Endothelial cell of umbilical vein (primary cell): ENCODE data around the gene OSBPL5. TPM values are rescaled to one million over a fixed set of nuclear protein-coding genes. Genes with fewer than 3 reads are reported as not detected.

Source experiments
- BruUV-seq: library from RNA; stranded (reverse); fragments of 400-500 nt; replicated peaks from 2 replicates; lab custom pipeline; 2021; lab: Mats Ljungman, UMichigan
- CTCF ChIA-PET: fragments of 300-600, 350-600 bp; sonication (Branson Sonifier 250); formaldehyde crosslinking; loops from one replicate; lab custom pipeline; 2021; ENCODE audit warnings: antibody characterized with exemption, inconsistent platforms; lab: Charles Lee
- POLR2A ChIA-PET: fragments of 300-600, 350-600 bp; sonication (Branson Sonifier 250); formaldehyde crosslinking; loops from one replicate; lab custom pipeline; 2021; ENCODE audit warnings: antibody characterized with exemption, inconsistent platforms; lab: Charles Lee
- DNase-seq: peaks from one replicate; pipeline ENCODE4 v3.0.0-alpha.2; 2011; ENCODE audit warnings: low read depth, low spot score
- FAIRE-seq: peaks from 2 replicates; lab custom pipeline; 2011; peaks lifted over from hg19 to GRCh38; lab: Jason Lieb, UNC
- H2AFZ ChIP-seq: 2 replicates; pipeline ENCODE4 v1.6.0; 2012; ENCODE audit warnings: low read depth, low read length, control low read depth, inconsistent platforms
- H3K27ac ChIP-seq: 2 replicates; pipeline ENCODE4 v1.5.1; 2011; ENCODE audit warnings: low read depth, mild to moderate bottlenecking, control low read depth, low read length, moderate library complexity; ENCODE audit not compliant: insufficient read depth
- H3K27me3 ChIP-seq, 2 experiments: 2 replicates each; pipeline versions ENCODE4 v1.6.0 to v1.6.1; 2011; ENCODE audit warnings: low read length in 2 of 2, mixed read lengths in 1 of 2; ENCODE audit not compliant: control insufficient read depth in 2 of 2, insufficient read depth in 2 of 2
- H3K36me3 ChIP-seq, 2 experiments: 2 replicates in 1 of 2; 3 replicates in 1 of 2; pipeline ENCODE4 v1.5.1; 2011; ENCODE audit warnings: low read length in 2 of 2, mild to moderate bottlenecking in 1 of 2, moderate library complexity in 1 of 2; ENCODE audit not compliant: control insufficient read depth in 2 of 2, insufficient read depth in 2 of 2; ENCODE audit errors: extremely low read depth in 1 of 2
- H3K4me1 ChIP-seq: 3 replicates; pipeline ENCODE4 v1.5.1; 2011; ENCODE audit warnings: mild to moderate bottlenecking, low read length; ENCODE audit not compliant: control insufficient read depth, insufficient read depth; ENCODE audit errors: extremely low read depth
- H3K4me2 ChIP-seq: 2 replicates; pipeline ENCODE4 v1.6.1; 2011; ENCODE audit warnings: low read length, control low read depth, mixed read lengths; ENCODE audit not compliant: insufficient read depth
- H3K4me3 ChIP-seq, 3 experiments: fragments of 200-600 bp in 1 of 3; sonication (generic), shearing (Covaris generic) in 1 of 3; replicated peaks in 1 of 3; 2 replicates each; pipeline ENCODE4 v1.5.1; 2011 to 2016; ENCODE audit warnings: control low read depth in 3 of 3, low read length in 3 of 3, mild to moderate bottlenecking in 2 of 3, inconsistent platforms in 1 of 3, low read depth in 1 of 3, moderate library complexity in 1 of 3; ENCODE audit not compliant: insufficient read depth in 1 of 3
- H3K79me2 ChIP-seq: 2 replicates; pipeline ENCODE4 v1.6.0; 2012; ENCODE audit warnings: low read length, inconsistent platforms; ENCODE audit not compliant: control insufficient read depth, insufficient read depth
- H3K9ac ChIP-seq: replicated peaks from 2 replicates; pipeline ENCODE3; 2011; ENCODE audit warnings: low read length, control low read depth; ENCODE audit not compliant: insufficient read depth; ENCODE audit errors: extremely low read depth
- H3K9me1 ChIP-seq: replicated peaks from 3 replicates; pipeline ENCODE4 v1.6.0; 2011; ENCODE audit warnings: mild to moderate bottlenecking, low read length; ENCODE audit not compliant: control insufficient read depth, insufficient read depth; ENCODE audit errors: extremely low read depth
- H3K9me3 ChIP-seq: replicated peaks from 2 replicates; pipeline ENCODE4 v1.5.1; 2012; ENCODE audit warnings: low read length, inconsistent platforms; ENCODE audit not compliant: control insufficient read depth, insufficient read depth
- H4K20me1 ChIP-seq: replicated peaks from 2 replicates; pipeline ENCODE3; 2011; ENCODE audit warnings: mild to moderate bottlenecking, low read length; ENCODE audit not compliant: control insufficient read depth, insufficient read depth; ENCODE audit errors: extremely low read depth
- EZH2 ChIP-seq: IDR thresholded peaks from 2 replicates; pipeline ENCODE4 v1.6.1; 2012; ENCODE audit warnings: borderline replicate concordance, low read depth, mild to moderate bottlenecking, moderate library complexity, low read length, inconsistent platforms; ENCODE audit not compliant: severe bottlenecking
- FOS ChIP-seq: IDR thresholded peaks from 2 replicates; pipeline ENCODE4 v1.6.1; 2011; ENCODE audit warnings: mild to moderate bottlenecking, low read length, moderate library complexity, borderline replicate concordance; ENCODE audit not compliant: insufficient read depth
- GATA2 ChIP-seq: IDR thresholded peaks from 2 replicates; pipeline ENCODE4 v1.7.0; 2011; ENCODE audit warnings: low read depth, mild to moderate bottlenecking, moderate library complexity, mixed read lengths, low read length; ENCODE audit not compliant: insufficient read length, insufficient read depth
- JUN ChIP-seq: IDR thresholded peaks from 2 replicates; pipeline ENCODE4 v1.6.1; 2011; ENCODE audit warnings: borderline replicate concordance, low read depth; ENCODE audit not compliant: insufficient read length, insufficient read depth
- MYC ChIP-seq: IDR thresholded peaks from one replicate; pipeline ENCODE4 v1.6.1; 2011; ENCODE audit warnings: mild to moderate bottlenecking, low read depth, low read length
- POLR2A ChIP-seq: IDR thresholded peaks from 2 replicates; pipeline ENCODE4 v1.6.1; 2012; ENCODE audit warnings: low read depth, mild to moderate bottlenecking, control low read depth, low read length
- POLR2AphosphoS5 ChIP-seq: IDR thresholded peaks from 2 replicates; pipeline ENCODE4 v1.6.1; 2012; ENCODE audit warnings: low read depth, mild to moderate bottlenecking, control low read depth, low read length, moderate library complexity; ENCODE audit not compliant: insufficient read depth
- dilution Hi-C: fragments of 300-500 bp; cut with MboI; formaldehyde crosslinking; loops from one replicate; pipeline ENCODE4 v1.15.0; 2019; ENCODE audit warnings: low sequenced_read_pairs; ENCODE audit not compliant: extremely low pct_ligation_motif_present
- intact Hi-C: fragments of 100-400 bp; cut with micrococcal nuclease; formaldehyde crosslinking; loops from one replicate; pipeline ENCODE4 v1.10.0; 2022
- polyA plus RNA-seq, 4 experiments: library from polyadenylated mRNA; depleted of rRNA in 3 of 4; stranded (reverse) in 3 of 4; unstranded in 1 of 4; fragments of >200 nt; gene quantifications; 2 replicates each; pipeline versions ENCODE4 v1.2.1 to v1.2.3, GENCODE V29; 2011 to 2012; ENCODE audit warnings: missing spikeins in 1 of 4
- total RNA-seq: library from RNA; stranded (reverse); gene quantifications from 2 replicates; pipeline ENCODE4 v1.2.3, GENCODE V29; 2021
- TF ChIP-seq, protein P1 (sequence below), 2 donors: IDR thresholded peaks; 1 replicate in 1 of 2; 2 replicates in 1 of 2; pipeline ENCODE4 v1.5.1; 2011; ENCODE audit warnings: low read length in 2 of 2, mild to moderate bottlenecking in 2 of 2, moderate library complexity in 2 of 2, control low read depth in 1 of 2, inconsistent platforms in 1 of 2, low read depth in 1 of 2; ENCODE audit not compliant: insufficient read depth in 1 of 2; ENCODE audit errors: extremely low read depth in 1 of 2
- TF ChIP-seq, protein P2 (sequence below): IDR thresholded peaks from 2 replicates; pipeline ENCODE4 v1.6.1; 2011; ENCODE audit not compliant: insufficient read depth, insufficient read length

The OSBPL5 gene
- total and polyA plus RNA-seq, 2 donors (not counting 3 experiments of a cell fraction or from before 2014, with no cell fraction given), result 8.7 to 37.7 TPM

DNA sequence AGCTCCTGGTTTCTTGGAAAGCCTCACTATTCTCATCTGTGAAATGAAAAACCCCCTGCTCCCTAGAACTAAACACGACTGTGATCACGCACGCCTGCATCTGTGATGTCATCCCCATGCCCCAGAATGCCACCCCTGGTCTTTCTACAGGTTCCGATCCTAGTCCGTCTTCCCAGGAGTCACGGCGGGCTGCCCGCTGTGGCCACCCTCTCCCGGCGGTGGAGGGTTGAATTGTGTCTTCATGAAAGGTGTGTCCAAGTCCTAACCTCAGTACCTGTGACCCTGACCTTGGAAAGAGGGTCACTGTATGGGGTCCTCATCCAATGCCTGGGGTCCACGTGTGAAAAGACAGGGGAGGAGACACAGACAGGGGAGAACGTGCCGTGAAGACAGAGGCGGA is 14.4 kb downstream of the OSBPL5 start:
- Histone ChIP-seq H3K9me1 (no peaks in the 10 kb centered on the region), H3K9ac (no peak overlapping the region), H3K9me3 (no peaks in the 10 kb centered on the region), H3K4me2 (no peak overlapping the region), H3K36me3 (no peaks in the 10 kb centered on the region), H3K79me2 (peaks cover 6% of the 10 kb centered on the region), H3K4me3 (no peak overlapping the region), H2AFZ (no peak overlapping the region), H4K20me1 (no peaks in the 10 kb centered on the region), H3K27me3 (no peaks in the 10 kb centered on the region), H3K27ac (no peak overlapping the region), H3K4me1 (no peaks in the 10 kb centered on the region)
- no peak for TF ChIP-seq JUN
- BruUV-seq, result no TSS peak
- intact Hi-C loops, result no loop called here
- FAIRE-seq (no peak), DNase-seq (no peak)
- dilution Hi-C loops, result no loop called here
- POLR2A ChIA-PET, result no interaction called here
- CTCF ChIA-PET, result interaction anchor here (1.8 kb wide), 1 partner anchor 10 kb away, joined by 4 read pairs; no protein-coding TSS in a partner anchor

DNA sequence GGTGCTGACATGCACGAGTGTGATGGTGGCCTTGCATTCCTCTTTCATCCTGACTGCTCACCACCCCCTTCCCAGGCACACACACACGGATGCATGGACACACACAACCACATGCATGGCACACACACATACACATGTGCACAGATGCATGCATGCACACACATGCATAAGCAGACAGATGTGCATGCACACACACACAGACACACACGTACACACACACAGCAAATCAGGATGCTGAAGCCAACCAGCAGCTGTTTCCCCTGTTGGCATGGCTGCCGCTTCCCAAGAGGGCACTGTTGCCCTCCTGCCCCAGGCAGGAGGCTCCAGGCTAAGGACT is 15.3 kb downstream of the OSBPL5 start:
- no peak overlapping the region for H3K9ac ChIP-seq
- intact Hi-C loops (no loop called here), dilution Hi-C loops (no loop called here)
- no peaks in the 10 kb centered on the region for H4K20me1 ChIP-seq
- H3K4me1 ChIP-seq, result no peaks in the 10 kb centered on the region
- no TSS peak for BruUV-seq
- no peaks in the 10 kb centered on the region for H3K9me1 ChIP-seq
- no peaks in the 10 kb centered on the region for H3K9me3 ChIP-seq
- DNase-seq, result no peak
- H2AFZ ChIP-seq, result no peak overlapping the region
- no peaks in the 10 kb centered on the region for H3K36me3 ChIP-seq
- ChIA-PET CTCF (interaction anchor here (1.8 kb wide), 1 partner anchor 11 kb away, joined by 4 read pairs; no protein-coding TSS in a partner anchor), POLR2A (no interaction called here)
- no peak overlapping the region for H3K27ac ChIP-seq
- H3K4me2 ChIP-seq, result no peak overlapping the region
- no peak overlapping the region for H3K4me3 ChIP-seq
- FAIRE-seq, result no peak
- TF ChIP-seq POLR2A, result no peak
- TF ChIP-seq GATA2, result no peak
- no peak for TF ChIP-seq EZH2
- TF ChIP-seq POLR2AphosphoS5, result no peak
- TF ChIP-seq, protein P1, sequence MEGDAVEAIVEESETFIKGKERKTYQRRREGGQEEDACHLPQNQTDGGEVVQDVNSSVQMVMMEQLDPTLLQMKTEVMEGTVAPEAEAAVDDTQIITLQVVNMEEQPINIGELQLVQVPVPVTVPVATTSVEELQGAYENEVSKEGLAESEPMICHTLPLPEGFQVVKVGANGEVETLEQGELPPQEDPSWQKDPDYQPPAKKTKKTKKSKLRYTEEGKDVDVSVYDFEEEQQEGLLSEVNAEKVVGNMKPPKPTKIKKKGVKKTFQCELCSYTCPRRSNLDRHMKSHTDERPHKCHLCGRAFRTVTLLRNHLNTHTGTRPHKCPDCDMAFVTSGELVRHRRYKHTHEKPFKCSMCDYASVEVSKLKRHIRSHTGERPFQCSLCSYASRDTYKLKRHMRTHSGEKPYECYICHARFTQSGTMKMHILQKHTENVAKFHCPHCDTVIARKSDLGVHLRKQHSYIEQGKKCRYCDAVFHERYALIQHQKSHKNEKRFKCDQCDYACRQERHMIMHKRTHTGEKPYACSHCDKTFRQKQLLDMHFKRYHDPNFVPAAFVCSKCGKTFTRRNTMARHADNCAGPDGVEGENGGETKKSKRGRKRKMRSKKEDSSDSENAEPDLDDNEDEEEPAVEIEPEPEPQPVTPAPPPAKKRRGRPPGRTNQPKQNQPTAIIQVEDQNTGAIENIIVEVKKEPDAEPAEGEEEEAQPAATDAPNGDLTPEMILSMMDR (IDR thresholded peaks at IDR 0.05; ENCODE audit: extremely low read depth in 1 of 2, insufficient read depth in 1 of 2, low read depth in 1 of 2, low read length in 2 of 2), result no peak
- TF ChIP-seq MYC, result no peak
- TF ChIP-seq FOS, result no peak
- TF ChIP-seq, protein P2, sequence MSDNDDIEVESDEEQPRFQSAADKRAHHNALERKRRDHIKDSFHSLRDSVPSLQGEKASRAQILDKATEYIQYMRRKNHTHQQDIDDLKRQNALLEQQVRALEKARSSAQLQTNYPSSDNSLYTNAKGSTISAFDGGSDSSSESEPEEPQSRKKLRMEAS, result no peak
- no peak for TF ChIP-seq JUN
- no peaks in the 10 kb centered on the region for H3K27me3 ChIP-seq
- H3K79me2 ChIP-seq, result peaks cover 2% of the 10 kb centered on the region
